DMS 273 (cell line): ENCODE data around the gene EPHA6.
"Not testable (repeated sequence)": the region's sequence is repeated elsewhere in the genome, so short reads cannot be mapped to it uniquely, and the experiment has no call there.

ENCODE experiments used
- DNase-seq: peaks from one replicate; lab custom pipeline; 2025; ENCODE audit not compliant: unreplicated experiment; lab: John Stamatoyannopoulos, UW

Gene EPHA6

GRCh38 chr3:97579365-97579764, 765.0 kb downstream of the EPHA6 start:
- no peak for DNase-seq

DNA sequence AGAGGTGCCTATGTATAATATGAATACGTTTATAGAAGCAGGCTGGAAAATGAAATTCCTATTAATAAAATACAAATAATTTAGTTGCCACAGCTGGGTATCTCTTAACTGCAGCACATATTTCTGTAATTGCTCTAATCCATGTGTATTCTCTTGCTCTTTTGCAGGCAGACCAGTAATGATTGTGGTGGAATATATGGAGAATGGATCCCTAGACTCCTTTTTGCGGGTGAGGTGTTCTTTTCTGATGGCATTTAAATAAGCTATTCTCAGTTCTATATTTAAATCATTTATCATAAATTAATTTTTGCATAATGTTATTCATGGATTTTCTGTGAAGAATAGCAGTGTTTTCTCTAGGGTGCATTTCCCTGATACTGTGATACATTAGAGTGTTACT, 796.2 kb downstream of the EPHA6 start:
- no peak for DNase-seq

GRCh38 chr3:97612632-97613031, 798.2 kb downstream of the EPHA6 start:
- DNase-seq = no peak

DNA sequence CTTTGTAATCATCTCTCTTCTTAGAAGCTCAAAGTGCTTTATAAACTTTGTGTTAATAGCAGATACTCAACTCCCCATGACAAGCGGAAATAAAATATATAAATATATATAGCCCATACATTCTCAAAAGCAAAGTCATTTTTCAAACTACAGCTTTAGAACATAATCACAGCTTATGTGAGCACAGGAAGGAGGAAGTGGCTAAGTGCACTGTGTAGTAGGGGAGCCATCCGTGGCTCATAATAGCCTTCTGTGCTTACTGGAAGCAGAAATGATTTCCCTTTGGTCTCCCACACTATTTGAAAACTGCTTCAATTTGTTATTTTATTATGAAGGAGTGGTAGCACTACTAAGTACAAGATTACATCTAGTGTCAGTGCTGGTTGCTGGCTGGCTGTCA, 798.7 kb downstream of the EPHA6 start:
- no peak for DNase-seq

GRCh38 chr3:97620514-97620913, 806.1 kb downstream of the EPHA6 start:
- not testable (repeated sequence) for DNase-seq

- DNase-seq = no peak
Measured at GRCh38 chr3:97636465-97636864, 822.1 kb downstream of the EPHA6 start.

GRCh38 chr3:97646932-97647331, 832.5 kb downstream of the EPHA6 start:
- DNase-seq = no peak

DNA sequence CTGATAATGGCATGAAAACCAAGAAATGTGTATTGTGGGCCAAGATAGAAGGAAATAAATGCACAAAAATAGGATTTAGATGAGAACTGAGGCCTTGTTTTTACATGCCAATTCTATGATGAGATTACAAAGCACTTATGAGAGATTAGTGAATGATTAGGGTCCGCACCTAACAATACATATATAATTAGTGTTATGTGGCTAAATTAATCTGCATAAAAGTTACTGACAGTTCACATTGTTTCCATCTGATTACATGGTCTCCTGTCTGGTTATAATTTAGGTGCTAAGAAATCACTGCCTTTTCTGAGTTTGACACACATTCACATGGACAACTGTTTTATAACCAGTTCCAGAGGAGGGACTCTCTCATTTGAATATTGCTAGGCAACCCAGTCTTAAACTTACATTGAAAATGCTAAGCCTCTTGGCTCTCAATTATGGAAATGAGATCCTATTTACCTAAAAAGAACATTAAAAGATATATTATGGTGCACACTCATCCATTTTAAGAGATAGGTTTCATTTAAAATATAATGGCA, 833.1 kb downstream of the EPHA6 start:
- DNase-seq = no peak

DNA sequence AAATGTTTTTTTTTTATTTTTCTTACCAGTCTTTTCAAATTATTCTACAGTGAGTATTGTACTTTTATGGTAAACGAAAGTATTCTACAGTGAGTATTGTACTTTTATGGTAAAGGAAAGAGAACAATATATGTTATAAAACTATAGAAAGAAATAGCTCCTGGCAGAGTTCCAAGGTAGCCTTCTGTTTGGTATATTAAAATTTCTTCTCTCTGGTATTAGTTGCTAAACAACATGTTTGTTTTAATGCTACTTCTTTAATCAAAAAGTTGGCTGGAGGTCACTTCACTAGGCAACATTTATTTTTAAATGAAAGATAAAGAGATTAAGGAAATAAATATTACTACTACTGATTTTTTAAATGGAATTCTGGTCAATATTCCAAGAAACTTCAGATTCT, 841.6 kb downstream of the EPHA6 start:
- peak; percentile 8 for DNase-seq

DNA sequence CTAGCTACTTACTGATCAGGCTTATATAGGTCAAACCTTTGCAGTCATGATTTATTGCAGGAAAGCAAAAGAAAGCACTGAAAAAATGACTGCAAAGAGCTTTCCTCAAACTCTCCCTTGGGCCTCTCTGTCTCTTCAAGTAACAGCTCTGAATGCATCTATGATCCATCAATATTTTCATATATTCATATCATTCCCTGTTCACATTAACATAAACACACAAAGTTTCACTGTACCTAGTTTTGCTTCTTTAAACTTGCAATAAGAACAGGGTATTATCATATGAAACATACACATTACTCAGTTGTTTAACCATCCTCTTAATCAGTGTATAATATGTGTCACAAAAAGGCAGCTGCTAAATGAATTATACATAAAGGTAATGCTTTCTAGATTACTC, 842.2 kb downstream of the EPHA6 start:
- DNase-seq = no peak

GRCh38 chr3:97658668-97659285, 844.4 kb downstream of the EPHA6 start:
- peak; percentile 79 for DNase-seq

GRCh38 chr3:97662264-97662663, 847.9 kb downstream of the EPHA6 start:
- DNase-seq = no peak

DNA sequence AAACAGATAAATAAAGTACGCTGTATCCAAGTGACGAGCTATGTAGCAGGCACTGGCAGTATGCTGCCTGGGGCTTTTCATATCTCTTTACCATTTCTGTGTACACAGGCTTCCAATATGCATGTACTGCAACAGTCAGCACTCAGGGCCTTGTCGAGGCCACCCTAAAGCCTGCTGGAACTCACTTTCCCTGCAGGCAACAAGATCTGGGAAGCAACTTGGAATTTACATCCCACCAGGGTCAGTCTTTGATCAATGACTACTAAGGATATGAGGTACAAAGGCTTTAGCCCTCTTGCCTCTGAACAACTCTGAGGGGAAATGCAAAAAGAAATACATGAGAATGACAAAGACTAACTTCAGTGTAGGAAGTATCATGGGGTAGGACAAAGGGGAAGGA, 848.4 kb downstream of the EPHA6 start:
- no peak for DNase-seq

DNA sequence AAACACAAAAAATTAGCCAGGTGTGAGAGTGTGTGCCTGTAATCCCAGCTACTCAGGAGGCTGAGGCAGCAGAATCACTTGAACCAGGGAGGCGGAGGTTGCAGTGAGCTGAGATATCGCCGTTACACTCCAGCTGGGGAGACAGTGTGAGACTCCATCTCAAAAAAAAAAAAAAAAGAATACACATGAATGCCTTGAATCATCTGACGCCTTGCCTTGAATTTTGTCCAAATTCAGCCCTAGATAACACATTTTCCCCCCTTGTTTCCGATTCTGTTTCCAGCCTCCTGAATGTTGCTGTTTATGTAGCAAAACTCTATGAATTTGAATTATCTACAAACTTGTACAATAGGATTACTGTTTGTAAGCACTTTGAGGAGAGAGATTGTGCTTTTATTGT, 851.5 kb downstream of the EPHA6 start:
- no peak for DNase-seq

GRCh38 chr3:97670952-97671351, 856.6 kb downstream of the EPHA6 start:
- DNase-seq = no peak

DNA sequence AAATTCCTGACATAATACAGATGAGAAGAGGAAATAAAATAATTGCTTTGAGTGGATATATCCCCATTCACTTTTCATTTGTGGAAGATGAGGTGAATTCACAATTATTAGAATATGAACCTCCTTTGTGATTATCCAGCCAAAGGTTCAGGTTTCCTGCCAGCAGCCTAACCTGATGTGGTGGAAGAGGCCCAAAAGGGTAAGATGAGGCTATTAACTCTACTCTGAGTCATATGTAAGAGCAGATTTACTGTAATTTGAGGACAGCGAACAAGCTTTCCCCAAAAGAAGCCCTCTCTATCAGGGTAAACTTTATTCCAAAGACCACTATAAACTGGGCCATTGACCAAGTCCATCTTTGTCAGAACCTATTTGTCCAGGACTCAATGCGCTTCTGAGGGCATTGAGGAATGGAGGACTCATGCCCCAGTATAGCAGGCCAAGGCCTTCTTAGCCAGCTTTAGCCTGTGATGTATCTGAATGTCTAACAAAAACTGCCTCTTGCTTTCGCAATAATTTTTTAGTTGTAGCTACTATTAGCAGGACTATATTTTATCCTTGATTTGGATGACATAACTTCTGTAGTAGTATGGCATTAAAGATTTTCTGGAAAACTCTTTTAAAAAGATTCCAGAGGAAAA, 859.1 kb downstream of the EPHA6 start:
- DNase-seq = no peak

DNA sequence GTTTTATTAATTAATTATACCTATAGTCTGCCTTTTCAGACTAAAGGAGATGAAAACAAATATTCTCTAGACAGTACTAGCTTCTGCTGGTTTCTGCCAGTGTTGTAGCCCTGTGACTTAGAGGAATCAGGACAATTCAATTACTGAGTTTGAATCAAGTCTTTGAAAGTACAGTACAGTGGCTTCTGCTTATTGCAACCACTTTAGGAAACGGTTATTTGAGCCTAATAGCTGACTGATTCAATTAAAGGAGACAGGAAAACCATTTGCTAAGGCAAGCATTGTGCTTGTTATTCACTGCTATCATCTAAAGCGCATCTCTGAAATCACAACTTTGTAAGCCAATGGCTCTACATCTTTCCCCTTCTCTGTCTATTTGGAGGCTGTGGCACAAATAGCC, 860.1 kb downstream of the EPHA6 start:
- DNase-seq = no peak

GRCh38 chr3:97680210-97680609, 865.8 kb downstream of the EPHA6 start:
- DNase-seq = no peak

GRCh38 chr3:97680696-97681095, 866.3 kb downstream of the EPHA6 start:
- no peak for DNase-seq

DNA sequence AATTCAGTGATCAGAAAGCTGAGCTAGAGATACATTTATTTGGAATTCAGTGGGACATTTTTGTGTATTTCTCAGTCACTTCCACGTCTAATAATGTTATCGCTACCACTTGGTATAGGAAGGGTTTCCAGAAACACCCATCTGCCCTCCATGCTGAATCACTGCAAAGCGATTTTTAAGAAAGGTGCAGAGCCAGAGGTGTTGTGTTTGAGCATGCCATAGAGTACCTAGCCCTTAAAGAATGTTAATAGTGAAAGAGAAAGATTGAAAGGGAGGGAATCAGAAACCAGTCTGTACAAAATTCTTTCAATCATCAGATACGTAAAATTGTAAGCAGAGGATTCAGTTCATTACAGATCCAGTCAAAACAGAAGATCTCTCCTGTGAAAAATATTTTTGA, 870.1 kb downstream of the EPHA6 start:
- no peak for DNase-seq

DNA sequence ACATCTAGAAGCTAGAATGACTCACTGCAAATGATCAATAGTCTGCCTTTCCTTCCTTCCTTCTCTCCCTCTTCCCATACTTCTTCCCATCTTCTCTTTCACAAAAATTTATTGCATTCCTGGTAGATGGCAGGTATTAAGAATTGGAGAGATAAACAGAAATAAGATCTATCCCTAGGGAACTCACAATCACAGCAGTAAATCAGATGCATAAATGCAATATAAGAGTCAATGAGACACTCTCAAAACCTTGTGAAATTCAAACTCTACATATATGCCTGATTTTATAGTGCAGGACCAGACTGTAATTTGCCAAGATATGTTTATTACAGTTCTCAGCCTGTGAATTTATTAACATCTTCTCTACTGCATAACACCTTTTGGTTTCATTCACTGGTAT, 871.9 kb downstream of the EPHA6 start:
- no peak for DNase-seq

DNA sequence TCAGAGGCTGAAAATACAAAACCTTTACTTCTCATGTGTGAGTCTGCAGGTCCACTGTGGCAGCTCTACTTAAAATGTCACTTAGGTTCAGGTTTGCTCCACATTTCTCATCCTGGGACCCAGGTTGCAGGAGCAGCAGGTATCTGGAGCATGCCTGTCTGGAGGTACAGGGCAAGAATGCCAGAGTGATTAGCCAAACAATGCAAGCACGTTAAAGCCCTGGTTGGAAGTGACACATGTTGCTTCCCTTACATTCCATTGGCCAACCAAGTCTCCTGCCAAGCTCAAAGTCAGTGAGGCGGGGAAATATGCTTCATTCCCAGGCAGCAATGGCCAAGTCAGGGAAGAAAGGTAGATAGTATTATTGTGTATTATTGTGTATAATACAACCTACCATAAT, 873.3 kb downstream of the EPHA6 start:
- DNase-seq = no peak

DNA sequence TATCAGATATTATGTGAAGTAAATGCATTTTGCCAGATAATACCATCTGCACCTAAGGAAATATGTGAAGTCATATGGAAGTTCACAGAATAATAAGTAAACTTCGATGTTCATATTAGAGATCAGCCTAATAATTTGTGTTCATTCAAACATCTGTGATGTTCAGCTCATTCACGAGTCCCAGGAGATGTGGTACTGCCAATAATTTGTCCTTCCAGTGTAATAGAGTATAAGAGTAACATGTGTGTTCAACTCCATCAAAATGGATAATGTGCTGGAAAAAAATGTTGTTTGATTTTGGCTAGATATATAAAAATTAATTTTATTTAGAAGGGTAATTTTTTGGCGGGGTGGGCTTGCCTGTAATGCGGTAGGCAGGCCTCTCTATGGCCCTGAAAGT, 874.7 kb downstream of the EPHA6 start:
- DNase-seq = peak; percentile 43
